Smooth muscle cell (in vitro differentiated cells): Measurements from ENCODE around the gene CLP1. TPM values are rescaled to one million over a fixed set of nuclear protein-coding genes. Genes with fewer than 3 reads are reported as not detected.
A peak's percentile ranks its signal among the peaks of the same experiment; 100 is the strongest.

Experiments used
- DNase-seq: peaks from one replicate; lab custom pipeline; 2025; ENCODE audit not compliant: unreplicated experiment; lab: John Stamatoyannopoulos, UW
- H2AFZ ChIP-seq: fragments of 200-600 bp; sonication (generic); 2 replicates; pipeline ENCODE4 v1.6.0; 2016; ENCODE audit warnings: antibody characterized with exemption, low read depth, mild to moderate bottlenecking
- H3F3A ChIP-seq: fragments of 200-600 bp; sonication (generic); 2 replicates; pipeline ENCODE4 v1.6.0; 2017; ENCODE audit warnings: antibody characterized with exemption, low read depth
- H3K27ac ChIP-seq: fragments of 200-600 bp; sonication (generic); 2 replicates; pipeline ENCODE4 v1.5.1; 2016; ENCODE audit warnings: low read depth, mild to moderate bottlenecking
- H3K27me3 ChIP-seq: fragments of 200-600 bp; sonication (generic); 2 replicates; pipeline ENCODE4 v1.6.1; 2016; ENCODE audit warnings: low read depth, mild to moderate bottlenecking
- H3K36me3 ChIP-seq: fragments of 200-600 bp; sonication (generic); 2 replicates; pipeline ENCODE4 v1.5.1; 2016; ENCODE audit warnings: low read depth
- H3K4me1 ChIP-seq: fragments of 200-600 bp; sonication (generic); 2 replicates; pipeline ENCODE4 v1.5.1; 2016; ENCODE audit warnings: low read depth
- H3K4me2 ChIP-seq: fragments of 200-600 bp; sonication (generic); 2 replicates; pipeline ENCODE4 v1.6.0; 2016; ENCODE audit warnings: mild to moderate bottlenecking
- H3K4me3 ChIP-seq: fragments of 200-600 bp; sonication (generic); 2 replicates; pipeline ENCODE4 v1.5.1; 2016; ENCODE audit warnings: mild to moderate bottlenecking
- H3K79me2 ChIP-seq: fragments of 200-600 bp; sonication (generic); 2 replicates; pipeline ENCODE4 v1.6.0; 2016; ENCODE audit warnings: low read depth, mild to moderate bottlenecking
- H3K9ac ChIP-seq: fragments of 200-600 bp; sonication (generic); 2 replicates; pipeline ENCODE4 v1.6.0; 2016; ENCODE audit warnings: low read depth
- H3K9me3 ChIP-seq: fragments of 200-600 bp; sonication (generic); replicated peaks from 2 replicates; pipeline ENCODE4 v1.5.1; 2016; ENCODE audit warnings: low read depth
- H4K20me1 ChIP-seq: fragments of 200-600 bp; sonication (generic); 2 replicates; pipeline ENCODE4 v1.6.0; 2016; ENCODE audit warnings: low read depth
- WGBS: methylation state at CpG from one replicate; pipeline ENCODE4 v1.1.7; 2016; ENCODE audit warnings: low lambda C conversion rate; 5-methylcytosine and 5-hydroxymethylcytosine counted together
- polyA plus RNA-seq: library from polyadenylated mRNA; unstranded; fragments of >200 nt; fragmentation: Nextera tagmentation; extraction: Ambion mirVana; gene quantifications from 2 replicates; pipeline ENCODE4 v1.2.1, GENCODE V29; 2016
- total RNA-seq: library from RNA; depleted of rRNA; stranded (reverse); fragments of >200 nt; gene quantifications from 2 replicates; pipeline ENCODE4 v1.2.3, GENCODE V29; 2014
- TF ChIP-seq, protein P1 (sequence below): fragments of 200-600 bp; sonication (generic); IDR thresholded peaks from 2 replicates; pipeline ENCODE4 v1.5.1; 2017; ENCODE audit warnings: borderline replicate concordance, mild to moderate bottlenecking, antibody characterized with exemption; ENCODE audit not compliant: insufficient read depth, poor library complexity, severe bottlenecking

Gene CLP1
- total and polyA plus RNA-seq, 2 experiments from 2014 or later, result 18.0 to 18.3 TPM

DNA sequence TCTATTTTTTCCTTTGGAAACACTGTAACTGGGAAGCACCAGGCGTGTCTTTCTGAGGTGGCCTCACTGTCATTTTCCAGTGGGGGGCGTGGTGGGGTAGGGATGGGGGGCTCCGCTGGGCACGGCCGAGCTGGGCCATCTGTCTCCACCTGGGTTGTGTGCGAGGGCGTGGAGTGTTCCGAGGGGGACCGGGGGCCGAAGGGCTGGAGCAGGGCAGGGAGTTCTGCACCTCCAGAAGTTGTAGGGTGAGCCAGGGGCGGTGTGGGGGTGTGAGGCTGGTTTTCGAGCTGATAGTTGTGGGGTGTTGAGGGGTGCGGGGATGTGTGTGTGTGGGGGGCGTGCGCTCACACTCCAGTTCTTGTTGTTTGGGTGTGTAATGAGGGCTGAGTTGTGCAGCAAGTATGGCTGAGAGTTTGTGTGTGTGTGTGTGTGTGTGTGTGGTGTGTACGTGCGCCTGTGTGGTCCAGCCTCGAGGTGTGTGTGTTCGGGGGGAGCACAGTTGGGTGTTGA lies 18.7 kb upstream of the CLP1 start:
- Histone ChIP-seq H3K27me3 (no peaks in the 10 kb centered on the region), H3K36me3 (no peaks in the 10 kb centered on the region), H3K4me1 (peaks cover 29% of the 10 kb centered on the region), H3K4me2 (peak overlapping the region; percentile 98), H3K9ac (peak overlapping the region; percentile 95), H3K9me3 (no peaks in the 10 kb centered on the region), H2AFZ (peak overlapping the region; percentile 98), H4K20me1 (peaks cover 48% of the 10 kb centered on the region), H3K27ac (peak overlapping the region; percentile 77), H3K79me2 (peaks cover 24% of the 10 kb centered on the region), H3F3A (peaks cover 7% of the 10 kb centered on the region), H3K4me3 (peak overlapping the region; percentile 100)
- TF ChIP-seq, protein P1, sequence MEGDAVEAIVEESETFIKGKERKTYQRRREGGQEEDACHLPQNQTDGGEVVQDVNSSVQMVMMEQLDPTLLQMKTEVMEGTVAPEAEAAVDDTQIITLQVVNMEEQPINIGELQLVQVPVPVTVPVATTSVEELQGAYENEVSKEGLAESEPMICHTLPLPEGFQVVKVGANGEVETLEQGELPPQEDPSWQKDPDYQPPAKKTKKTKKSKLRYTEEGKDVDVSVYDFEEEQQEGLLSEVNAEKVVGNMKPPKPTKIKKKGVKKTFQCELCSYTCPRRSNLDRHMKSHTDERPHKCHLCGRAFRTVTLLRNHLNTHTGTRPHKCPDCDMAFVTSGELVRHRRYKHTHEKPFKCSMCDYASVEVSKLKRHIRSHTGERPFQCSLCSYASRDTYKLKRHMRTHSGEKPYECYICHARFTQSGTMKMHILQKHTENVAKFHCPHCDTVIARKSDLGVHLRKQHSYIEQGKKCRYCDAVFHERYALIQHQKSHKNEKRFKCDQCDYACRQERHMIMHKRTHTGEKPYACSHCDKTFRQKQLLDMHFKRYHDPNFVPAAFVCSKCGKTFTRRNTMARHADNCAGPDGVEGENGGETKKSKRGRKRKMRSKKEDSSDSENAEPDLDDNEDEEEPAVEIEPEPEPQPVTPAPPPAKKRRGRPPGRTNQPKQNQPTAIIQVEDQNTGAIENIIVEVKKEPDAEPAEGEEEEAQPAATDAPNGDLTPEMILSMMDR, result no peak
- DNase-seq, result no peak
- WGBS, result 0% methylated on average over 14 of the region's 19 CpGs

DNA sequence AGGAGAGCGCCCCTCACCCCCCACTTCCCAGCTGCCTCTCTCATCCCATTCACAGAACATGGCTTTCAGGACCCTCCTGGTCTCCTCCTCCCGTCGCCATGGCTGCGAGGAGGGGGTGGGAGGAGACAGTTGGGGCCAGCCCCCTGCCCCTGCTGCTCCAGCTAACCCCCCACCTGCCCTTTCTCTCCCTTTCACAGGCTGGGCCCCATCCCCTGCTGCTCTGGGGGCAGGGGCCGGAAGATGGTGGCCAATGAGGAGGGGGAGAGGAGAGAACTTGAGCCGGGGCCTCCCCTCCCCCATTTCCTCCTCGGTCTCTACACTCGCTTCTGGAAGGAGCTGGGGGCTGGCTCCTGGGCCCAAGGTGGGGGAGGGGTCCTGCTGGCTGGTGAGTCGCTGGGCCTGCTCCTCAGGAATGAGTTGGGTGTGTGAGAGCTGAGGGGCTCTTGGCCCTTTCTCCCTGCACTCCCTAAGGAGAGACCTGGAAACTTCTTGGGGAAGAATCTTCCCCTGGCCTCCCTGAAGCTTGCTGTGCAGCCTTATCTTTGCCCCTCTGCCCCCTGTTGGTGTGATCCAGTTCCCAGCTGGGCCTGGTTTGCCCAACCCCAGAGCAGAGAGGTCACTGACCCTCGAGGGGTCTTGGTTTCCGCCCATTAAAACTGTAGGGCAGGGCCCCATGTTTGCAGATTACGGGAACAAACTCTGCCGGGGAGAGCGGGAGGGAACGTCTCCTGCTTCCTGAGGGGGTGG lies 18.1 kb upstream of the CLP1 start:
- WGBS, result 2% methylated on average over 13 of the region's 15 CpGs
- Histone ChIP-seq H3K4me1 (peaks cover 31% of the 10 kb centered on the region), H4K20me1 (peaks cover 54% of the 10 kb centered on the region), H3K9ac (peak overlapping the region; percentile 95), H3K9me3 (no peaks in the 10 kb centered on the region), H3K27me3 (no peaks in the 10 kb centered on the region), H3K4me3 (peak overlapping the region; percentile 100), H3K27ac (peak overlapping the region; percentile 31), H3K79me2 (peaks cover 24% of the 10 kb centered on the region), H2AFZ (no peak overlapping the region), H3K4me2 (peak overlapping the region; percentile 98), H3F3A (peaks cover 10% of the 10 kb centered on the region), H3K36me3 (no peaks in the 10 kb centered on the region)
- peak; percentile 26 for DNase-seq
- TF ChIP-seq, protein P1, result no peak

DNA sequence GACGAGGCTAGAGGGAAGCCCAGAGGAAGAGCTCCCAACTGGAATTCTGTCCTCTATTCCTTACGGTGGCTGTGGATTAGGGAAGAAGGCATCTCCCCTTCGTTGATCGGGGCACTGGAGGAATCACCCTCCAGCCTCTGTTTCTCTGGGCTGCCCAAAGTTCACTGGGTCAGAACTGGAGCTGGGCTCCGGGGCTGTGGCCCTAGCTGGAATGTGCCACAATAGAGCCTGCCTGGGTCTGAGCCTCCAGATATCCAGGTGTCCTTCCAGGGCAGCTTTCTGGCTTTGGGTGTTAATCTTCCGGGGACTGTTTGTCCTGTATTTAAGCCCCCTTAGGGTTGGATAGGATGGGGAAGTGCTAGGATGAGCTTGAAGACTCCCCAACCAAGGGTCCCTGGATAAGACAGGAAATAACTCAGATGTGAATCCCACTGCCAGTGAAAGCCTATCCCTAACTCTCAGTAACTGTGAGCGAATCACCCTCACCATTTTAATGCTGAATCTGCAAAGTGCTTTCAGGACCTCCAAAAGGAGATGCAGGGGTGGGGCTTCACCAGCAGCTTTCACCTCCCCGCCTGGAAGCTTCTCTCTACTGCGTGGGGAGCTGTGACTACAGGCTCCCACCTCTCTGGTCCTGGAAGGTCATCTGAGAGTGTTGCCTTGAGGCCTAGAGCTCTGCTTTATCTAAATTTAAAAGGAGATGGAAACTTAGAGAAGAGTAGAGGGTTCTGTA lies 17.3 kb upstream of the CLP1 start:
- H2AFZ ChIP-seq, result no peak overlapping the region
- no peaks in the 10 kb centered on the region for H3K36me3 ChIP-seq
- WGBS, result 18% methylated on average over 9 of the region's 9 CpGs
- peaks cover 13% of the 10 kb centered on the region for H3F3A ChIP-seq
- no peak overlapping the region for H3K9ac ChIP-seq
- H3K9me3 ChIP-seq, result no peaks in the 10 kb centered on the region
- peak overlapping the region; percentile 98 for H3K4me2 ChIP-seq
- peak overlapping the region; percentile 100 for H3K4me3 ChIP-seq
- H3K27me3 ChIP-seq, result no peaks in the 10 kb centered on the region
- peaks cover 33% of the 10 kb centered on the region for H3K4me1 ChIP-seq
- H3K27ac ChIP-seq, result peak overlapping the region; percentile 31
- DNase-seq, result no peak
- H4K20me1 ChIP-seq, result peaks cover 62% of the 10 kb centered on the region
- TF ChIP-seq, protein P1, result no peak
- peaks cover 24% of the 10 kb centered on the region for H3K79me2 ChIP-seq
